CD14-positive monocyte (primary cell): ENCODE measurements around the gene TICRR. TPM values are rescaled to one million over a fixed set of nuclear protein-coding genes. Genes with fewer than 3 reads are reported as not detected.

Source experiments
- DNase-seq, 3 donors: peaks; one replicate each; pipeline ENCODE4 v3.0.0-alpha.2; 2011 to 2022
- H2AFZ ChIP-seq: 2 replicates; pipeline ENCODE4 v1.6.0; 2012; ENCODE audit warnings: mild to moderate bottlenecking, low read depth, low read length, inconsistent platforms; ENCODE audit not compliant: insufficient read depth, poor library complexity, severe bottlenecking
- H3K27ac ChIP-seq, 2 donors: 1 replicate in 1 of 2; 2 replicates in 1 of 2; pipeline ENCODE4 v1.5.1; 2012 to 2013; ENCODE audit warnings: low read length in 2 of 2, control low read depth in 1 of 2, inconsistent platforms in 1 of 2, low read depth in 1 of 2, mild to moderate bottlenecking in 1 of 2
- H3K27me3 ChIP-seq, 2 donors: one replicate each; pipeline versions ENCODE4 v1.6.0 to v1.6.1; 2011 to 2013; ENCODE audit warnings: low read length in 2 of 2; ENCODE audit not compliant: control insufficient read depth in 2 of 2, insufficient read depth in 2 of 2
- H3K36me3 ChIP-seq, 2 donors: replicated peaks in 1 of 2; 1 replicate in 1 of 2; 2 replicates in 1 of 2; pipeline versions ENCODE4 v1.5.1 to v1.6.1; 2012 to 2013; ENCODE audit warnings: low read length in 2 of 2, control low read depth in 1 of 2, inconsistent platforms in 1 of 2, mild to moderate bottlenecking in 1 of 2; ENCODE audit not compliant: insufficient read depth in 2 of 2, control insufficient read depth in 1 of 2
- H3K4me1 ChIP-seq, 2 donors: 1 replicate in 1 of 2; 2 replicates in 1 of 2; pipeline versions ENCODE4 v1.5.1 to v1.6.1; 2012 to 2013; ENCODE audit warnings: low read length in 2 of 2, control low read depth in 1 of 2, inconsistent platforms in 1 of 2, mild to moderate bottlenecking in 1 of 2, moderate library complexity in 1 of 2; ENCODE audit not compliant: insufficient read depth in 2 of 2, control insufficient read depth in 1 of 2
- H3K4me2 ChIP-seq: replicated peaks from 2 replicates; pipeline ENCODE3; 2012; ENCODE audit warnings: low read length, moderate library complexity, mild to moderate bottlenecking; ENCODE audit not compliant: poor library complexity, severe bottlenecking; ENCODE audit errors: extremely low read depth
- H3K4me3 ChIP-seq, 3 experiments: fragments of 200-600 bp in 1 of 3; sonication (generic) in 1 of 3; replicated peaks in 1 of 3; 1 replicate in 2 of 3; 2 replicates in 1 of 3; pipeline ENCODE4 v1.5.1; 2011 to 2013; ENCODE audit warnings: low read length in 3 of 3, mild to moderate bottlenecking in 3 of 3, control low read depth in 2 of 3, low read depth in 2 of 3, inconsistent platforms in 1 of 3, moderate library complexity in 1 of 3
- H3K79me2 ChIP-seq: 2 replicates; pipeline ENCODE4 v1.6.0; 2012; ENCODE audit warnings: mild to moderate bottlenecking, control low read depth, inconsistent platforms, low read length, moderate library complexity; ENCODE audit not compliant: insufficient read depth
- H3K9ac ChIP-seq: 2 replicates; pipeline ENCODE4 v1.6.0; 2017; ENCODE audit warnings: low read length, mild to moderate bottlenecking; ENCODE audit not compliant: insufficient read depth, poor library complexity, severe bottlenecking
- H3K9me3 ChIP-seq, 2 donors: replicated peaks in 1 of 2; 1 replicate in 1 of 2; 2 replicates in 1 of 2; pipeline versions ENCODE4 v1.5.1 to v1.6.1; 2012 to 2013; ENCODE audit warnings: low read length in 2 of 2, control low read depth in 1 of 2; ENCODE audit not compliant: control insufficient read depth in 1 of 2, insufficient read depth in 1 of 2
- H4K20me1 ChIP-seq: 2 replicates; pipeline ENCODE4 v1.6.0; 2012; ENCODE audit warnings: mild to moderate bottlenecking, low read length, control low read depth, moderate library complexity; ENCODE audit not compliant: insufficient read depth
- H3K27ac Mint-ChIP-seq, 7 donors: one replicate each; pipeline ENCODE4 v1.8.0; 2020; ENCODE audit warnings: mild to moderate bottlenecking in 7 of 7, mixed read lengths in 7 of 7, moderate library complexity in 6 of 7, inconsistent platforms in 2 of 7
- H3K27me3 Mint-ChIP-seq, 3 donors: one replicate each; pipeline ENCODE4 v1.8.0; 2021 to 2022; ENCODE audit warnings: low read depth in 3 of 3, mild to moderate bottlenecking in 3 of 3, mixed read lengths in 3 of 3, moderate library complexity in 3 of 3, inconsistent platforms in 1 of 3
- H3K36me3 Mint-ChIP-seq, 2 donors: one replicate each; pipeline ENCODE4 v1.8.0; 2020; ENCODE audit warnings: mixed read lengths in 2 of 2, inconsistent platforms in 1 of 2, mild to moderate bottlenecking in 1 of 2
- H3K4me1 Mint-ChIP-seq: one replicate; pipeline ENCODE4 v1.8.0; 2020; ENCODE audit warnings: mild to moderate bottlenecking, mixed read lengths
- H3K4me3 Mint-ChIP-seq, 2 donors: one replicate each; pipeline ENCODE4 v1.8.0; 2020; ENCODE audit warnings: mild to moderate bottlenecking in 2 of 2, mixed read lengths in 2 of 2, moderate library complexity in 1 of 2
- H3K9me3 Mint-ChIP-seq, 7 donors: one replicate each; pipeline ENCODE4 v1.8.0; 2020 to 2022; ENCODE audit warnings: mixed read lengths in 7 of 7, mild to moderate bottlenecking in 6 of 7, moderate library complexity in 6 of 7, inconsistent platforms in 2 of 7
- WGBS: methylation state at CpG from one replicate; pipeline ENCODE4 v1.1.5; 2013; ENCODE audit warnings: missing lambda C conversion rate; ENCODE audit not compliant: insufficient coverage; 5-methylcytosine and 5-hydroxymethylcytosine counted together
- intact Hi-C, 2 donors: fragments of 100-400 bp; cut with micrococcal nuclease; formaldehyde crosslinking; loops; one replicate each; pipeline versions ENCODE4 v1.15.0 to v1.15.1; 2023
- polyA plus RNA-seq, 3 donors: library from polyadenylated mRNA; depleted of rRNA in 1 of 3; unstranded in 2 of 3; stranded (reverse) in 1 of 3; fragments of 300-500 nt in 2 of 3; fragments of >200 nt in 1 of 3; fragmentation: Illumina TruSeq in 2 of 3; gene quantifications; 1 replicate in 2 of 3; 2 replicates in 1 of 3; pipeline ENCODE4 v1.2.3, GENCODE V29; 2012 to 2021
- TF ChIP-seq, protein P1 (sequence below): fragments of 200-600 bp; IDR thresholded peaks from one replicate; pipeline ENCODE4 v1.8.0; 2022; ENCODE audit warnings: antibody characterized with exemption, mild to moderate bottlenecking

TICRR gene
- polyA plus RNA-seq, 3 donors: not detected

DNA sequence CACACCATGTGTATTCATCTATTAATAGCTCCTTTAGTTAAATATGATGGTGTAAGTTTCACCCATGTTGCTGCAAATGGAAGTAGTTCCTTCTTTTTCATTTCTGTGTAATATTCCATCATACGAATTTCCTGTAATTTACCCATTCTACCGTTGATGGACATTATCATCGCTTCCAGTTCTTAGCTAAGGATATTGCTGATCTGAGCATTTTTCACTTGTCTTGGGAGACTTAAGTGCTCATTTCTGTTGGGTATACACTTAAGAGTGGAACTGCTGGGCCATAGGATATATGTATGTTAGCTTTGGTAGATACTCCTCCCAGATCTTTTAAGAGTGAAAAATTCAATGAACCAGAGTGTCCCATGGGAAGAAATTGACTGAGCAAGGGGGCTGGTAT is 92.9 kb downstream of the TICRR start:
- no peak overlapping the region for H2AFZ ChIP-seq
- H3K4me2 ChIP-seq: no peak overlapping the region
- no peak overlapping the region for H3K9ac ChIP-seq
- H3K9me3 ChIP-seq: no peaks in the 10 kb centered on the region
- WGBS: no CpG with 5 or more reads among the region's 3 CpGs
- intact Hi-C loops: no loop called here
- peaks cover 6% of the 10 kb centered on the region in 2 donors for H3K4me1 ChIP-seq
- H3K4me3 ChIP-seq: no peak overlapping the region
- peaks cover 5 to 17% of the 10 kb centered on the region in 2 donors for H3K27me3 ChIP-seq
- H3K36me3 ChIP-seq: no peaks in the 10 kb centered on the region
- no peaks in the 10 kb centered on the region for H4K20me1 ChIP-seq
- peaks cover 0 to 6% (median 0%) of the 10 kb centered on the region in 7 donors for H3K9me3 Mint-ChIP-seq
- TF ChIP-seq, protein P1, sequence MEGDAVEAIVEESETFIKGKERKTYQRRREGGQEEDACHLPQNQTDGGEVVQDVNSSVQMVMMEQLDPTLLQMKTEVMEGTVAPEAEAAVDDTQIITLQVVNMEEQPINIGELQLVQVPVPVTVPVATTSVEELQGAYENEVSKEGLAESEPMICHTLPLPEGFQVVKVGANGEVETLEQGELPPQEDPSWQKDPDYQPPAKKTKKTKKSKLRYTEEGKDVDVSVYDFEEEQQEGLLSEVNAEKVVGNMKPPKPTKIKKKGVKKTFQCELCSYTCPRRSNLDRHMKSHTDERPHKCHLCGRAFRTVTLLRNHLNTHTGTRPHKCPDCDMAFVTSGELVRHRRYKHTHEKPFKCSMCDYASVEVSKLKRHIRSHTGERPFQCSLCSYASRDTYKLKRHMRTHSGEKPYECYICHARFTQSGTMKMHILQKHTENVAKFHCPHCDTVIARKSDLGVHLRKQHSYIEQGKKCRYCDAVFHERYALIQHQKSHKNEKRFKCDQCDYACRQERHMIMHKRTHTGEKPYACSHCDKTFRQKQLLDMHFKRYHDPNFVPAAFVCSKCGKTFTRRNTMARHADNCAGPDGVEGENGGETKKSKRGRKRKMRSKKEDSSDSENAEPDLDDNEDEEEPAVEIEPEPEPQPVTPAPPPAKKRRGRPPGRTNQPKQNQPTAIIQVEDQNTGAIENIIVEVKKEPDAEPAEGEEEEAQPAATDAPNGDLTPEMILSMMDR: no peak
- no peak for DNase-seq
- H3K4me1 Mint-ChIP-seq: peaks cover 4% of the 10 kb centered on the region
- H3K4me3 Mint-ChIP-seq: no peak overlapping the region
- no peak overlapping the region for H3K27ac ChIP-seq
- H3K27me3 Mint-ChIP-seq: peaks cover 12 to 20% (median 18%) of the 10 kb centered on the region in 3 donors
- peaks cover 0 to 3% of the 10 kb centered on the region in 2 donors for H3K36me3 Mint-ChIP-seq
- H3K79me2 ChIP-seq: no peaks in the 10 kb centered on the region
- no peak overlapping the region for H3K27ac Mint-ChIP-seq

DNA sequence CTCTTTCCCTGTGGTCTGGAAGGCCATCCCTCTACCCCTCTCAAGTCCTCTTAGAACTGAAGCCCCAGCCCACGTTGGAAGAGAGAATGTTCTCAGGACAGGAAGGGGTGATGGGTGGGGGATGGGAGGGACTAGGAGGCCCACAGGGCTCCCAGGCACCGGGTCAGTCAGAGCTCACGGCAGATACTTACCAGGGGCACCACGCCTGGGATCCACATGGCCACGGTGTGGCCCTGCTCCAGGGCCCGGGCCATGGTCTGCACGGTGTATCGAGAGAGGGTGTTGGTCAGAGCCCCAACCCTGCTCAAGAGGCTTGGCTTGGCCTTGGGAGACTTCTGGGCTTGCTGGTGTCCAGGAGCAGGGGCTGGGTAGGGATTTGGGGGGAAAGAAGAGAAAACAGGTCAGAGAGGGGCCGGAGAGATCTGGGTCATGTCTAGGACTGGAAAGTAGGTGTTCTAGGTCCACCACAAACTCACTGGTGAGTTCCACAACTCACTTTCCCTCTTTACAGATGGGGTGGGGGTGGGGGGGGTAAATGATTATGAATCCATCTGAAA is 94.1 kb downstream of the TICRR start:
- H3K4me3 Mint-ChIP-seq: no peak overlapping the region

More for the DNA sequence above, 94.1 kb downstream of the TICRR start:
- Histone ChIP-seq H3K4me2 (no peak overlapping the region), H3K36me3 (no peaks in the 10 kb centered on the region), H3K9me3 (no peaks in the 10 kb centered on the region), H4K20me1 (no peaks in the 10 kb centered on the region), H3K4me3 (no peak overlapping the region), H3K4me1 (peaks cover 6% of the 10 kb centered on the region in 2 donors), H3K27me3 (peaks cover 5 to 16% of the 10 kb centered on the region in 2 donors), H3K27ac (no peak overlapping the region), H3K9ac (no peak overlapping the region), H2AFZ (no peak overlapping the region), H3K79me2 (no peaks in the 10 kb centered on the region)
- DNase-seq: no peak
- TF ChIP-seq, protein P1: no peak
- WGBS: 95% methylated on average over 7 of the region's 9 CpGs
- Mint-ChIP-seq H3K27ac (no peak overlapping the region), H3K9me3 (peaks cover 0 to 6% (median 0%) of the 10 kb centered on the region in 7 donors), H3K4me1 (peaks cover 4% of the 10 kb centered on the region), H3K27me3 (peaks cover 12 to 18% (median 18%) of the 10 kb centered on the region in 3 donors), H3K36me3 (peaks cover 0 to 3% of the 10 kb centered on the region in 2 donors)
- intact Hi-C loops: no loop called here
